ENCODE data around the gene TMEM18.

The TMEM18 gene

DNA sequence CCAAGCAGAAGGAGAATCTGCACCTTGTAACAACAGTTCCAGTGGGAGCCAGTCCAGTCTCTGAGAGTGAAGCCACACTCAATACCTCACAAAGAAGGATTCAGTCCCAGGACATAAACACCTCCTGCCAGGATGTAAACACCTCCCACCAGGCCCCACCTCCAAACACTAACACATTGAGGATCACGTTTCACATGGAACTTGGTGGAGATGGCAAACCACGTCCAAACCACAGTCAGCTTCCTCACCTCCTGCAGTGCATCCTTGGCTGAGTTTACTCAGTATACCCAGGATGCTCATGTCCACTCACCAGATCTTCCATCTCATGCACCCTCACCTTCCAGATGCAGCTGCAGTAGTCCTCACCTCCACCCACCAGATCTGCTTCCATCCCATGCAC, 37.8 kb upstream of the TMEM18 start (continued):
- TF ChIP-seq ZNF169 (tag by site-specific recombination; IDR thresholded peaks at IDR 0.05) (no peak), ZNF211 (tag by site-specific recombination; IDR thresholded peaks at IDR 0.05; ENCODE audit: low read depth) (no peak), ZNF2 (tag by site-specific recombination; IDR thresholded peaks at IDR 0.05) (no peak), PRDM1 (tag by site-specific recombination; IDR thresholded peaks at IDR 0.05) (no peak), ZBTB10 (tag by site-specific recombination; IDR thresholded peaks at IDR 0.05) (no peak)

DNA sequence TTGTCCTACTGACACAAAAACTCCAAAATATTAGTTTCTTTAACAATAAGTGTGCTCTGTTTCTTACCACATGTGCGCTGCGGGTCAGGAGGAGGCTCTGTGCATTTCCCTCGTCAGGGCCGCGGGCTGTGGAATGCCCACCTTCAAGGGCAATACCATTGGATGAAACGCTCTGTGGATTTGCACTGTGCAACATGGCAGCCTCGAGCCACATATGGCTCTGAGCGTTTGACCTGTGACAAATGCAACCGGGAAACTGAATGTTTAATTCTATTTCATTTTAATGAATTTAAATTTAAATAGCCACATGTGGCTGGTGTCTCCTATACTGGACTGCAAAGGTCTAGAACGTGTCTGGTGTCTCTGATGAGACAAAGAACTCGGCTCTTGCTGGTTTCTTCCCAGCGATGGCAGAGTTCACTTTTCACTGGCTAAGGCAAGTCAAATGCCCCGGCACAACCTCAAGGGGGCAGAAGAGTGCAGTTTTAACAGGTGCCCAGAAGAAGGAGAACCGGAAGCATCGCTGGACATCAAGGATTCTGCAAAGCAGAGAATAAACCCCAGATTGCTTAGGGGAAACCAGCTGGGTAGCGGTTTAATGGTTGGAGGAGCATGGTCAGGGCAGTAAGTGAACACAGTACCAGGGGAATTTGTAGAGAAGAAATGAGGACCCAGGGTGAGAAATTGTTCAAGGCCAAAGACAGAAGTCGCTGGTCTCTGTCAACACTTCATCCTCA, 37.0 kb upstream of the TMEM18 start:
- H3K36me3 ChIP-seq (ENCODE audit: control insufficient read depth in 2 of 2, insufficient read depth in 1 of 2, low read length in 2 of 2) = no peaks in the 10 kb centered on the region
- H3K4me3 ChIP-seq (ENCODE audit: low read depth, low read length) = no peak overlapping the region
- POLR2A ChIA-PET = no interaction called here
- no peak overlapping the region for H3K27ac ChIP-seq (ENCODE audit: extremely low read depth, low read depth, low read length)
- CTCF ChIA-PET = interaction anchor here (0.6 to 3.0 kb wide), 20 partner anchors 23 to 1123 kb away, joined by 3 to 18 read pairs (median 3); no protein-coding TSS in a partner anchor
- no peaks in the 10 kb centered on the region for H3K9me3 ChIP-seq (ENCODE audit: control insufficient read depth, insufficient read depth, low read depth, low read length)
- no peaks in the 10 kb centered on the region for H3K4me1 ChIP-seq (ENCODE audit: control insufficient read depth, insufficient read depth, low read length)
- TF ChIP-seq ZBTB17 (tag by site-specific recombination; IDR thresholded peaks at IDR 0.05) (peak; percentile 76), ZNF239 (tag by site-specific recombination; IDR thresholded peaks at IDR 0.05) (no peak), SETDB1 (IDR thresholded peaks at IDR 0.05; ENCODE audit: insufficient read length, low read length) (no peak), ZNF146 (tag by site-specific recombination; IDR thresholded peaks at IDR 0.05) (no peak), ZNF214 (tag by site-specific recombination; IDR thresholded peaks at IDR 0.05; ENCODE audit: borderline replicate concordance) (no peak), SCRT1 (tag by site-specific recombination; IDR thresholded peaks at IDR 0.05; ENCODE audit: borderline replicate concordance) (peak; percentile 67; the same call in 1 of the 2 replicates), ZNF626 (tag by site-specific recombination; IDR thresholded peaks at IDR 0.05) (no peak), ZNF654 (tag by site-specific recombination; IDR thresholded peaks at IDR 0.05; ENCODE audit: low read depth) (peak; percentile 55), MEIS1 (CRISPR knock-in tag; IDR thresholded peaks at IDR 0.05; ENCODE audit: borderline replicate concordance) (no peak), ZNF707 (tag by site-specific recombination; IDR thresholded peaks at IDR 0.05) (no peak), SALL2 (tag by site-specific recombination; IDR thresholded peaks at IDR 0.05; ENCODE audit: borderline replicate concordance) (no peak), SCRT2 (tag by site-specific recombination; IDR thresholded peaks at IDR 0.05) (peak; percentile 70), KLF1 (tag by site-specific recombination; IDR thresholded peaks at IDR 0.05) (no peak), ZNF658 (tag by site-specific recombination; IDR thresholded peaks at IDR 0.05) (no peak), ZNF843 (tag by site-specific recombination; IDR thresholded peaks at IDR 0.05) (no peak), ZNF76 (tag by site-specific recombination; IDR thresholded peaks at IDR 0.05; ENCODE audit: borderline replicate concordance, low read depth) (no peak), ZNF596 (tag by site-specific recombination; IDR thresholded peaks at IDR 0.05) (no peak), ZNF175 (tag by site-specific recombination; IDR thresholded peaks at IDR 0.05) (no peak), BCL11B (tag by site-specific recombination; IDR thresholded peaks at IDR 0.05; ENCODE audit: low read depth) (no peak), ZNF37A (tag by site-specific recombination; IDR thresholded peaks at IDR 0.05) (no peak)
- TF ChIP-seq, protein P1, sequence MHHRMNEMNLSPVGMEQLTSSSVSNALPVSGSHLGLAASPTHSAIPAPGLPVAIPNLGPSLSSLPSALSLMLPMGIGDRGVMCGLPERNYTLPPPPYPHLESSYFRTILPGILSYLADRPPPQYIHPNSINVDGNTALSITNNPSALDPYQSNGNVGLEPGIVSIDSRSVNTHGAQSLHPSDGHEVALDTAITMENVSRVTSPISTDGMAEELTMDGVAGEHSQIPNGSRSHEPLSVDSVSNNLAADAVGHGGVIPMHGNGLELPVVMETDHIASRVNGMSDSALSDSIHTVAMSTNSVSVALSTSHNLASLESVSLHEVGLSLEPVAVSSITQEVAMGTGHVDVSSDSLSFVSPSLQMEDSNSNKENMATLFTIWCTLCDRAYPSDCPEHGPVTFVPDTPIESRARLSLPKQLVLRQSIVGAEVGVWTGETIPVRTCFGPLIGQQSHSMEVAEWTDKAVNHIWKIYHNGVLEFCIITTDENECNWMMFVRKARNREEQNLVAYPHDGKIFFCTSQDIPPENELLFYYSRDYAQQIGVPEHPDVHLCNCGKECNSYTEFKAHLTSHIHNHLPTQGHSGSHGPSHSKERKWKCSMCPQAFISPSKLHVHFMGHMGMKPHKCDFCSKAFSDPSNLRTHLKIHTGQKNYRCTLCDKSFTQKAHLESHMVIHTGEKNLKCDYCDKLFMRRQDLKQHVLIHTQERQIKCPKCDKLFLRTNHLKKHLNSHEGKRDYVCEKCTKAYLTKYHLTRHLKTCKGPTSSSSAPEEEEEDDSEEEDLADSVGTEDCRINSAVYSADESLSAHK (tag by site-specific recombination; IDR thresholded peaks at IDR 0.05) = no peak
- TF ChIP-seq, protein P2, sequence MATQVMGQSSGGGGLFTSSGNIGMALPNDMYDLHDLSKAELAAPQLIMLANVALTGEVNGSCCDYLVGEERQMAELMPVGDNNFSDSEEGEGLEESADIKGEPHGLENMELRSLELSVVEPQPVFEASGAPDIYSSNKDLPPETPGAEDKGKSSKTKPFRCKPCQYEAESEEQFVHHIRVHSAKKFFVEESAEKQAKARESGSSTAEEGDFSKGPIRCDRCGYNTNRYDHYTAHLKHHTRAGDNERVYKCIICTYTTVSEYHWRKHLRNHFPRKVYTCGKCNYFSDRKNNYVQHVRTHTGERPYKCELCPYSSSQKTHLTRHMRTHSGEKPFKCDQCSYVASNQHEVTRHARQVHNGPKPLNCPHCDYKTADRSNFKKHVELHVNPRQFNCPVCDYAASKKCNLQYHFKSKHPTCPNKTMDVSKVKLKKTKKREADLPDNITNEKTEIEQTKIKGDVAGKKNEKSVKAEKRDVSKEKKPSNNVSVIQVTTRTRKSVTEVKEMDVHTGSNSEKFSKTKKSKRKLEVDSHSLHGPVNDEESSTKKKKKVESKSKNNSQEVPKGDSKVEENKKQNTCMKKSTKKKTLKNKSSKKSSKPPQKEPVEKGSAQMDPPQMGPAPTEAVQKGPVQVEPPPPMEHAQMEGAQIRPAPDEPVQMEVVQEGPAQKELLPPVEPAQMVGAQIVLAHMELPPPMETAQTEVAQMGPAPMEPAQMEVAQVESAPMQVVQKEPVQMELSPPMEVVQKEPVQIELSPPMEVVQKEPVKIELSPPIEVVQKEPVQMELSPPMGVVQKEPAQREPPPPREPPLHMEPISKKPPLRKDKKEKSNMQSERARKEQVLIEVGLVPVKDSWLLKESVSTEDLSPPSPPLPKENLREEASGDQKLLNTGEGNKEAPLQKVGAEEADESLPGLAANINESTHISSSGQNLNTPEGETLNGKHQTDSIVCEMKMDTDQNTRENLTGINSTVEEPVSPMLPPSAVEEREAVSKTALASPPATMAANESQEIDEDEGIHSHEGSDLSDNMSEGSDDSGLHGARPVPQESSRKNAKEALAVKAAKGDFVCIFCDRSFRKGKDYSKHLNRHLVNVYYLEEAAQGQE (tag by site-specific recombination; IDR thresholded peaks at IDR 0.05) = no peak
- TF ChIP-seq, protein P3, sequence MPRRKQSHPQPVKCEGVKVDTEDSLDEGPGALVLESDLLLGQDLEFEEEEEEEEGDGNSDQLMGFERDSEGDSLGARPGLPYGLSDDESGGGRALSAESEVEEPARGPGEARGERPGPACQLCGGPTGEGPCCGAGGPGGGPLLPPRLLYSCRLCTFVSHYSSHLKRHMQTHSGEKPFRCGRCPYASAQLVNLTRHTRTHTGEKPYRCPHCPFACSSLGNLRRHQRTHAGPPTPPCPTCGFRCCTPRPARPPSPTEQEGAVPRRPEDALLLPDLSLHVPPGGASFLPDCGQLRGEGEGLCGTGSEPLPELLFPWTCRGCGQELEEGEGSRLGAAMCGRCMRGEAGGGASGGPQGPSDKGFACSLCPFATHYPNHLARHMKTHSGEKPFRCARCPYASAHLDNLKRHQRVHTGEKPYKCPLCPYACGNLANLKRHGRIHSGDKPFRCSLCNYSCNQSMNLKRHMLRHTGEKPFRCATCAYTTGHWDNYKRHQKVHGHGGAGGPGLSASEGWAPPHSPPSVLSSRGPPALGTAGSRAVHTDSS (tag by site-specific recombination; IDR thresholded peaks at IDR 0.05) = no peak

Data from HEK293 (cell line).